Tibial nerve (tissue), 4 donors: ENCODE measurements around the gene MS4A8. TPM values are rescaled to one million over a fixed set of nuclear protein-coding genes. Genes with fewer than 3 reads are reported as not detected.
"Not testable (repeated sequence)": the region's sequence is repeated elsewhere in the genome, so short reads cannot be mapped to it uniquely, and the experiment has no call there.

Experiments
- DNase-seq, 2 donors: peaks; one replicate each; pipeline ENCODE4 v3.0.0-alpha.2; 2019; ENCODE audit warnings: low spot score in 2 of 2
- H3K27ac ChIP-seq, 4 donors: fragments of 200-600 bp; sonication (generic) in 3 of 4; one replicate each; pipeline ENCODE4 v1.5.1; 2017 to 2019; ENCODE audit warnings: mild to moderate bottlenecking in 1 of 4
- H3K27me3 ChIP-seq, 2 donors: fragments of 200-600 bp; sonication (generic) in 1 of 2; one replicate each; pipeline versions ENCODE4 v1.5.1 to v1.6.0; 2017 to 2019
- H3K36me3 ChIP-seq, 3 donors: fragments of 200-600 bp; sonication (generic); one replicate each; pipeline ENCODE4 v1.5.1; 2018 to 2019
- H3K4me1 ChIP-seq, 4 donors: fragments of 200-600 bp; sonication (generic) in 3 of 4; one replicate each; pipeline ENCODE4 v1.5.1; 2017 to 2019
- H3K4me3 ChIP-seq, 4 donors: fragments of 200-600 bp; sonication (generic) in 3 of 4; one replicate each; pipeline ENCODE4 v1.5.1; 2017 to 2019; ENCODE audit warnings: mild to moderate bottlenecking in 1 of 4, moderate library complexity in 1 of 4
- H3K9me3 ChIP-seq, 4 donors: fragments of 200-600 bp; sonication (generic) in 3 of 4; one replicate each; pipeline ENCODE4 v1.5.1; 2017 to 2019
- CTCF ChIP-seq, 5 experiments: fragments of 200-600 bp in 3 of 5; fragments of 450-650 bp in 2 of 5; sonication (generic) in 3 of 5; IDR thresholded peaks; one replicate each; pipeline ENCODE4 v1.5.1; 2016 to 2019; ENCODE audit warnings: antibody characterized with exemption in 5 of 5, mild to moderate bottlenecking in 3 of 5, moderate library complexity in 2 of 5
- EP300 ChIP-seq, 2 donors: sonication (generic); formaldehyde crosslinking; IDR thresholded peaks; one replicate each; pipeline ENCODE4 v1.6.1; 2017; ENCODE audit warnings: antibody characterized with exemption in 2 of 2, mild to moderate bottlenecking in 1 of 2
- POLR2A ChIP-seq, 2 donors: fragments of 450-650 bp; IDR thresholded peaks; one replicate each; pipeline ENCODE4 v1.6.1; 2017; ENCODE audit warnings: antibody characterized with exemption in 2 of 2, mild to moderate bottlenecking in 2 of 2, moderate library complexity in 2 of 2
- WGBS, 2 donors: methylation state at CpG; one replicate each; pipeline ENCODE4 v1.1.5; 2018; 5-methylcytosine and 5-hydroxymethylcytosine counted together
- total RNA-seq, 4 donors: library from RNA; depleted of rRNA; stranded (reverse); fragments of >200 nt; gene quantifications; one replicate each; pipeline ENCODE4 v1.1.0, GENCODE V29; 2016

The MS4A8 gene, protein sequence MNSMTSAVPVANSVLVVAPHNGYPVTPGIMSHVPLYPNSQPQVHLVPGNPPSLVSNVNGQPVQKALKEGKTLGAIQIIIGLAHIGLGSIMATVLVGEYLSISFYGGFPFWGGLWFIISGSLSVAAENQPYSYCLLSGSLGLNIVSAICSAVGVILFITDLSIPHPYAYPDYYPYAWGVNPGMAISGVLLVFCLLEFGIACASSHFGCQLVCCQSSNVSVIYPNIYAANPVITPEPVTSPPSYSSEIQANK
- not detected for total RNA-seq

DNA sequence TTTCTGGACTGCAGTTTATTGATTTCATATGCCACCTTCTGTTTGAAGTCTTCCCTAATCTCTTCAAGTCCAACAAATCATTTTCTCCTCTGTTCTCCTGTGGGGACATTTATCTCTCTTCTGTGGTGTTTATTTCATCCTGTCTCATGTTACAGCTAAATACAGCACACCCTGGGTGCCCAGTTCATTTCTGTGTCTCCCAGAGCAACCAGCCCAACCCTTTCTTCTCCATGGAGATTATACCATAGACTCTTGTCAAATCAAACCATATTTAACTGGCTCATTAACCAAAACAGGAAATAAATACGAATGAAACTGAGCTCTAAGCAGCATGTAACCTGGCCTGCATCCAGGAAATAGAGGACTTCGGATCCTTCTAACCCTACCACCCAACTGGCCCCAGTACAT lies at the start of gene MS4A8:
Gene MS4A8 (plus strand): TSS at position 329 of the 408 bp plus-strand sequence. CDS start 1,249 bp downstream, outside the sequence.
- no peaks in the 10 kb centered on the region for H3K27me3 ChIP-seq
- H3K27ac ChIP-seq = no peak within 1 kb of the TSS
- H3K4me1 ChIP-seq = no peaks in the 10 kb centered on the region
- 9 to 22% methylated on average over 2 of the region's 2 CpGs for WGBS, 2 donors
- H3K9me3 ChIP-seq = no peaks in the 10 kb centered on the region
- peak within 1 kb of the TSS in 1 of 4 donors; percentile 9 for H3K4me3 ChIP-seq
- TF ChIP-seq POLR2A (IDR thresholded peaks at IDR 0.05) = no peak
- TF ChIP-seq EP300 (IDR thresholded peaks at IDR 0.05) = no peak
- TF ChIP-seq CTCF (IDR thresholded peaks at IDR 0.05) = no peak
- DNase-seq = no peak
- no peaks in the 10 kb centered on the region for H3K36me3 ChIP-seq

- TF ChIP-seq CTCF (IDR thresholded peaks at IDR 0.05) = no peak
- TF ChIP-seq EP300 (IDR thresholded peaks at IDR 0.05) = no peak
- TF ChIP-seq POLR2A (IDR thresholded peaks at IDR 0.05) = no peak
- Histone ChIP-seq H3K4me3 (no peak overlapping the region), H3K27me3 (no peaks in the 10 kb centered on the region), H3K27ac (no peak overlapping the region), H3K36me3 (no peaks in the 10 kb centered on the region), H3K9me3 (no peaks in the 10 kb centered on the region), H3K4me1 (no peaks in the 10 kb centered on the region)
- DNase-seq = no peak
- WGBS, 2 donors = 92 to 93% methylated on average over 4 of the region's 4 CpGs
These were observed 41.5 kb upstream of the MS4A8 start for GRCh38 chr11:60657888-60658287.

DNA sequence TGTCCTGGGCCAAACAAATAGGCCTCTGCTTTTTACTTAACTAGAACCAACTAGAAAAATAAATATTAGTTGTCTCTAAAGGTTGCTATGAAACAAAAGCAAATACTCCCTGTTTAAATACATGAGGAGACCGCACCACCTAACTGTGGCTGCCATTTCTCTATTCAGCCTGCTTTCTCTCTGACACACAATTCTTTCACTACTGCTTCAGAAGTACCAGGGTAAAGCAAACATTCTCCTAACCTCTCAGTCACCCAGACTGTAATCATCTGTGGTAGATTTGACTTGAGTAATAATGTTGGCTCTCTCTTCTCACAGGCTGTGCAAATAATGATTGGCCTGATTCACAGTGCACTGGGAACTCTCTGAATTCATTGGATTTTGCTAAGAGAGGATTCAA lies 41.0 kb upstream of the MS4A8 start:
- Histone ChIP-seq H3K27me3 (no peaks in the 10 kb centered on the region), H3K9me3 (no peaks in the 10 kb centered on the region), H3K27ac (no peak overlapping the region), H3K36me3 (no peaks in the 10 kb centered on the region), H3K4me1 (no peaks in the 10 kb centered on the region), H3K4me3 (no peak overlapping the region)
- WGBS, 2 donors = 64 to 67% methylated on average over 1 of the region's 1 CpG
- TF ChIP-seq EP300 (IDR thresholded peaks at IDR 0.05) = no peak
- no peak for TF ChIP-seq CTCF (IDR thresholded peaks at IDR 0.05)
- TF ChIP-seq POLR2A (IDR thresholded peaks at IDR 0.05) = no peak
- DNase-seq = no peak

DNA sequence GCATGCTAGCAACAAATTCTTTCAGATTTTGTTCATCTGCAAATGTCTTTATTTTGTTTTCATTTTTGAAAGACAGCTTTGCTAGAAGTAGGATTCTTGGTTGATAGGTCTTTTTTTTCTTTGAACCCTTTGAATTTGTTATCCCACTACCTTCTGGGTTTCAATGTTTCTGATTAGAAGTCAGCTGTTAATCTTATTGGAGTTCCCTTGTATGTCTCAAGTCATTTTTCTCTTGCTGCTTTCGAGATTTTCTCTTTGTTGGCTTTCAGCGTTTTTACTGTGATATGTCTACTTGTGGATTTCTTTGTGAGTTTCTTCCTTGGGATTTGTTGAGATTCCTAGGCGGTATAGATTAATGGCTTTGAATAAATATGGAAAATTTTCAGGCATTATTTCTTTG lies 27.2 kb upstream of the MS4A8 start:
- Histone ChIP-seq H3K27me3 (no peaks in the 10 kb centered on the region), H3K36me3 (no peaks in the 10 kb centered on the region), H3K27ac (no peak overlapping the region), H3K4me3 (no peak overlapping the region), H3K4me1 (no peaks in the 10 kb centered on the region), H3K9me3 (peaks cover 0 to 21% (median 2%) of the 10 kb centered on the region in 4 donors)
- WGBS, 2 donors = 87 to 96% methylated on average over 3 of the region's 3 CpGs
- TF ChIP-seq POLR2A (IDR thresholded peaks at IDR 0.05) = no peak
- TF ChIP-seq EP300 (IDR thresholded peaks at IDR 0.05) = no peak
- TF ChIP-seq CTCF (IDR thresholded peaks at IDR 0.05) = no peak
- DNase-seq = no peak

DNA sequence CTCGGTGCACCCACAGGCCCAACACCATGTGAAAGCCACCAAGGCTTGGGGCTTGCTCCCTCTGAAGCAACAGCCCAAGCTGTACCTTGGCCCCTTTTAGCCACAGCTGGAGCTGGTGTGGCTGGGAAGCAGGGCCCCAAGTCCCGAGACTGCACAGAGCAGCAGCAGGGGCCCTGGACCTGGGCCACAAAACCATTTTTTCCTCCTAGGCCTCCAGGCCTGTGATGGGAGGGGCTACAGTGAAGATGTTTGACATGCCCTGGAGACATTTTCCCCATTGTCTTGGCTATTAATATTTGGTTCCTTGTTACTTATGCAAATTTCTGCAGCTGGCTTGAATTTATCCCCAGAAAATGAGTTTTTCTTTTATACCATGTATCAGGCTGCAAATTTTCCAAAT lies 21.2 kb upstream of the MS4A8 start:
- not testable (repeated sequence) for H3K36me3 ChIP-seq, DNase-seq, H3K4me3 ChIP-seq, H3K27ac ChIP-seq, H3K27me3 ChIP-seq, H3K4me1 ChIP-seq
- H3K9me3 ChIP-seq = peaks cover 0 to 32% (median 8%) of the 10 kb centered on the region in 4 donors
- WGBS, 2 donors = 89 to 92% methylated on average over 2 of the region's 2 CpGs

- no peak for DNase-seq
- Histone ChIP-seq H3K36me3 (no peaks in the 10 kb centered on the region), H3K9me3 (peaks cover 0 to 24% (median 8%) of the 10 kb centered on the region in 4 donors), H3K4me3 (no peak overlapping the region), H3K27me3 (no peaks in the 10 kb centered on the region), H3K4me1 (no peaks in the 10 kb centered on the region), H3K27ac (no peak overlapping the region)
- TF ChIP-seq POLR2A (IDR thresholded peaks at IDR 0.05) (no peak), CTCF (IDR thresholded peaks at IDR 0.05) (no peak), EP300 (IDR thresholded peaks at IDR 0.05) (no peak)
These were observed 19.5 kb upstream of the MS4A8 start for GRCh38 chr11:60679879-60680278.
